Adrenal gland (tissue), 12 donors: Measurements from ENCODE around the gene SNRNP200. TPM values are rescaled to one million over a fixed set of nuclear protein-coding genes. Genes with fewer than 3 reads are reported as not detected.

Experiments used
- DNase-seq, 7 donors: peaks; one replicate each; pipeline ENCODE4 v3.0.0-alpha.2; 2019 to 2020
- H3K27ac ChIP-seq, 5 donors: fragments of 200-600 bp; sonication (generic) in 4 of 5; 1 replicate in 3 of 5; 2 replicates in 2 of 5; pipeline versions ENCODE4 v1.5.1 to v1.8.0; 2016 to 2020; ENCODE audit warnings: mild to moderate bottlenecking in 1 of 5
- H3K27me3 ChIP-seq: fragments of 200-600 bp; 2 replicates; pipeline ENCODE4 v1.8.0; 2021
- H3K36me3 ChIP-seq, 2 donors: fragments of 200-600 bp; replicated peaks in 1 of 2; 1 replicate in 1 of 2; 2 replicates in 1 of 2; pipeline versions ENCODE4 v1.5.1 to v1.8.0; 2018 to 2022
- H3K4me1 ChIP-seq, 2 donors: fragments of 200-600 bp; replicated peaks in 1 of 2; 1 replicate in 1 of 2; 2 replicates in 1 of 2; pipeline versions ENCODE4 v1.5.1 to v1.8.0; 2018 to 2021
- H3K4me3 ChIP-seq, 4 donors: fragments of 200-600 bp; sonication (generic) in 3 of 4; one replicate each; pipeline ENCODE4 v1.5.1; 2016 to 2018
- H3K9me3 ChIP-seq, 3 donors: fragments of 200-600 bp; sonication (generic) in 1 of 3; replicated peaks in 1 of 3; 1 replicate in 2 of 3; 2 replicates in 1 of 3; pipeline versions ENCODE4 v1.5.1 to v1.8.0; 2016 to 2021
- POLR2A ChIP-seq, 2 donors: fragments of 450-650 bp; IDR thresholded peaks; one replicate each; pipeline ENCODE4 v1.6.1; 2017; ENCODE audit warnings: antibody characterized with exemption in 2 of 2, mild to moderate bottlenecking in 2 of 2, moderate library complexity in 1 of 2
- WGBS, 4 donors: extraction: QIAGEN DNeasy Blood & Tissue Kit in 2 of 4; methylation state at CpG; one replicate each; pipeline versions ENCODE4 v1.1.5 to v1.1.7; 2013 to 2017; 5-methylcytosine and 5-hydroxymethylcytosine counted together
- intact Hi-C, 2 donors: fragments of 100-400 bp; cut with DNase I; formaldehyde crosslinking; loops; one replicate each; pipeline versions ENCODE4 v1.14.1 to v1.15.0; 2022 to 2023
- polyA plus RNA-seq, 3 donors: library from polyadenylated mRNA; stranded (reverse); fragments of 200-250 nt in 2 of 3; fragments of 350-450 nt in 1 of 3; fragmentation: Illumina TruSeq in 1 of 3; extraction: RNeasy Lipid Tissue Mini Kit (QIAGEN cat#74804) in 1 of 3; gene quantifications; one replicate each; pipeline ENCODE4 v1.2.3, GENCODE V29; 2013 to 2014
- total RNA-seq, 9 donors: library from RNA; depleted of rRNA in 4 of 9; stranded (reverse); fragments of >200 nt in 4 of 9; fragments of 120-200 nt in 1 of 9; fragmentation: NEBNext Ultra II Directional in 1 of 9; extraction: Animal tissue kit (Norgen Biotek cat#: 25700) in 1 of 9; gene quantifications; one replicate each; pipeline versions ENCODE4 v1.1.0 to v1.2.4, GENCODE V29; 2013 to 2023
- TF ChIP-seq, protein P1 (sequence below), 6 experiments: fragments of 450-650 bp in 4 of 6; fragments of 200-600 bp in 2 of 6; sonication (generic) in 1 of 6; IDR thresholded peaks; 1 replicate in 5 of 6; 2 replicates in 1 of 6; pipeline versions ENCODE4 v1.5.1 to v1.8.0; 2016 to 2021; ENCODE audit warnings: antibody characterized with exemption in 6 of 6, mild to moderate bottlenecking in 2 of 6, moderate library complexity in 1 of 6
- donor health status: healthy with polysubstance abuse.
- donor health status: Bipolar disorder and iron deficiency.
- donor health status: DM: yes; HTN: yes; CAD: no.
- donor health status: DM: no; HTN: no; CAD: no.
- donor health status: DM: no; HTN: no; CAD: no.
- donor health status: DM: yes; HTN: yes; CAD: no.

The SNRNP200 gene
- total and polyA plus RNA-seq, 12 donors = 50.4 to 117 (median 96.1) TPM

DNA sequence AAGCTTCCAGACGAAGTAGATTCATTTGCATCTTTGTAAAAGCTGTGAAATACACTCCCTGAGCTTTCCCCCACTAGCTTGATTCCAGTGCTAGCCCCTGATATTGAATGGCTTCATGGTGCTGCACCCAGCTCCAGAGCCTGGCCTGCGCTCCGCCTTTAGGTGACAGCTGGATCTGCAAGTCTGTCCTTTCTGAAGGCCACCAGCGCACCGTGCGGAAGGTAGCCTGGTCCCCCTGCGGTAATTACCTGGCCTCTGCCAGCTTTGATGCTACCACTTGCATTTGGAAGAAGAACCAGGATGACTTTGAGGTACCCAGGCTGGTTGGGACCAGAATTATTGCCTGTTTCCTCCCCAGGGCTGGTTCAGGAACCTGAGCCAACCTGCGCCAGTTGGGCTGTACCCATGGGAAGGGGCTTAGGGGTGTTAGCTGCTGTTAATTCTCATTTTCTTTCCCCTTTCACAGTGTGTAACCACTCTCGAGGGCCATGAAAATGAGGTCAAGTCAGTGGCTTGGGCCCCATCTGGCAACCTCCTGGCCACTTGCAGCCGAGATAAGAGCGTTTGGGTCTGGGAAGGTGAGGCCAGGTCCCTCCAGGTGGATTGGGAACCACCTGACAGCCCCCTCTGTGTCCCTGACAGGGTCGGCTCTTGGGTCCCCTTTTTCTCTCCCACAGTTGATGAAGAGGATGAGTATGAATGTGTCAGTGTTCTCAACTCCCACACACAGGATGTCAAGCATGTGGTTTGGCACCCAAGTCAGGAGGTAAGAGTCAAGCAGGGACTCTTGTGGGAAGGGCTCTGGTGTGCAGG is 38.0 kb downstream of the SNRNP200 start:
- intact Hi-C loops = loop anchor here in 1 of 2 donors (10.0 kb wide), 1 partner anchor 123 kb away; the partner anchor contains the start of gene DUSP2
- Histone ChIP-seq H3K9me3 (no peaks in the 10 kb centered on the region), H3K27ac (peak overlapping the region in 1 of 5 donors; percentile 93), H3K27me3 (no peaks in the 10 kb centered on the region), H3K36me3 (peaks cover 0 to 55% of the 10 kb centered on the region in 2 donors), H3K4me1 (peaks cover 17 to 36% of the 10 kb centered on the region in 2 donors), H3K4me3 (no peak overlapping the region)
- 51 to 56% (median 53%) methylated on average over 7 to 12 of the region's 12 CpGs for WGBS, 4 donors
- no peak for TF ChIP-seq POLR2A (IDR thresholded peaks at IDR 0.05)
- TF ChIP-seq, protein P1, sequence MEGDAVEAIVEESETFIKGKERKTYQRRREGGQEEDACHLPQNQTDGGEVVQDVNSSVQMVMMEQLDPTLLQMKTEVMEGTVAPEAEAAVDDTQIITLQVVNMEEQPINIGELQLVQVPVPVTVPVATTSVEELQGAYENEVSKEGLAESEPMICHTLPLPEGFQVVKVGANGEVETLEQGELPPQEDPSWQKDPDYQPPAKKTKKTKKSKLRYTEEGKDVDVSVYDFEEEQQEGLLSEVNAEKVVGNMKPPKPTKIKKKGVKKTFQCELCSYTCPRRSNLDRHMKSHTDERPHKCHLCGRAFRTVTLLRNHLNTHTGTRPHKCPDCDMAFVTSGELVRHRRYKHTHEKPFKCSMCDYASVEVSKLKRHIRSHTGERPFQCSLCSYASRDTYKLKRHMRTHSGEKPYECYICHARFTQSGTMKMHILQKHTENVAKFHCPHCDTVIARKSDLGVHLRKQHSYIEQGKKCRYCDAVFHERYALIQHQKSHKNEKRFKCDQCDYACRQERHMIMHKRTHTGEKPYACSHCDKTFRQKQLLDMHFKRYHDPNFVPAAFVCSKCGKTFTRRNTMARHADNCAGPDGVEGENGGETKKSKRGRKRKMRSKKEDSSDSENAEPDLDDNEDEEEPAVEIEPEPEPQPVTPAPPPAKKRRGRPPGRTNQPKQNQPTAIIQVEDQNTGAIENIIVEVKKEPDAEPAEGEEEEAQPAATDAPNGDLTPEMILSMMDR (IDR thresholded peaks at IDR 0.05) = peak in 3 of 6 experiments; percentile 10 to 40 (median 16)
- peak in 2 of 7 donors; percentile 51 to 68 for DNase-seq

DNA sequence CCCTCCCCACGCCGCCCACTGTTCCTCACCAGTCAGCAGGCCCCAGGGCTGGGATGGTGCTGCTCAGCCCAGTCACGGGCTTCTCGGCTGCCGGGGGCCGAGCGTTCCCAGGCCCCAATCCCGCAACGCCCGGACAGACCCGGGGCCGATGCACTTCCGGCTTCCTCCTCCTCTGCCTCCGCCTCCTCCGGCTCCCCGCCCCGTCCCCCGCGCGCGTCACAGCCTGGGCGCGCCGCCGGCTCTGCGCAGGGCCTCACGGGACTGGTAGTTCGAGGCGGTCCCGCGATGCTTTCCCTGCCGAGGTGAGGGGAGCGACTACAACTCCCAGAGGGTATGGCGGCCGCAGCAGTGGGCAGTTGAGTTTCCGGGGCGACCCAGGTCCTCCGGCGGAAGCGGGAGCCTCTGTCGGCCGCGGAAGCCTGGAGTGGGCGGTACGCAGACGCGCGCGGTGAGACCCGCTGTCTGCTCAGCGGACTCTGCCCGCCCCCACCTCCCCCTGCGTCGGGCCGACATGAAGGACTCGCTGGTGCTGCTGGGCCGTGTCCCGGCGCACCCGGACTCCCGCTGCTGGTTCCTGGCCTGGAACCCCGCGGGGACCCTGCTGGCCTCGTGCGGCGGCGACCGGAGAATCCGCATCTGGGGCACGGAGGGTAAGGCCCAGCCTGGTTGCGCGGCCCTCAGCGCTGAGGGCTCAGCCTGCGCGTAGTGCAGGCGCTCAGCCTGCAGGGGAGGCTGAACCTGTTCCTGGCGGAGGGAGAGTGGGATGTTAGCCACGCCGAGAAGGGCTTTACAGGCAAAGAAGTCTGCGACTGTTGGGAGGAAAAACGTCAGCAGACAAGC is 39.3 kb downstream of the SNRNP200 start, which contains the start of the genes CIAO1 and TMEM127:
Gene CIAO1, plus strand, starts transcription at position 386 of the 840 bp plus-strand sequence. Its CDS starts 126 bp downstream, at position 512.
Gene TMEM127, minus strand, starts transcription at position 158 of the 840 bp plus-strand sequence. CDS start 616 bp downstream, outside the sequence.
- Histone ChIP-seq H3K9me3 (no peaks in the 10 kb centered on the region), H3K27me3 (no peaks in the 10 kb centered on the region), H3K27ac (peak within 1 kb of the TSS; percentile 48 to 99 (median 94)), H3K36me3 (peaks cover 0 to 50% of the 10 kb centered on the region in 2 donors), H3K4me1 (peaks cover 25 to 47% of the 10 kb centered on the region in 2 donors), H3K4me3 (peak within 1 kb of the TSS; percentile 36 to 97 (median 80))
- peak; percentile 99 for DNase-seq
- WGBS, 4 donors = 0 to 1% (median 0%) methylated on average over 18 to 81 of the region's 81 CpGs
- peak; percentile 66 to 89 for TF ChIP-seq POLR2A (IDR thresholded peaks at IDR 0.05)
- TF ChIP-seq, protein P1 (IDR thresholded peaks at IDR 0.05) = peak in 5 of 6 experiments; percentile 12 to 59 (median 48)
- intact Hi-C loops = loop anchor here in 1 of 2 donors (10.0 kb wide), 1 partner anchor 121 kb away; the partner anchor contains the start of gene DUSP2

DNA sequence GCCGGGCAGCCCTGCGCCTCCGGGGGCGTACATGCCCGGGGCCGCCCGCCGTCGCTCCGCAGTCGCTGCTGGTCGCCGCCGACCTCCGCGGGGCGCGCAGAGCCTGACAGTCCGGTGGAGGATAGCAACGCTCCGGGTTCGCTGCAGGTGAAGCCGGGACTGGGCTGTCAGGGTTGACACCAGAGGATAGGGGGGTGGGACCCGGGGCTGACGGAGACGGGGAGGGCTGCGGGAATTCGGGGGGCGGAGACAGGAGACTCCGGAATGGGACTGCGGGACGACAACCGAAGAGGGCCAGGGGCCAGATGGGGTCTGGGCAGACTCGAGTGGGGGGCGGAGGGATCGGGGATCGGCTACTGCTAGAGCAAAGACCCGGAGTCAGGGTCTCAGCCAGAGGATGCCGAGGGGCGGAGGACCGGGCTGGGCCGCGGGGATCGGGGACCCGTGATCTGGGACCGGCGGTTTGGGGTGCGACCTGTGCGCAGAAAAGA is 40.0 kb downstream of the SNRNP200 start:
- Histone ChIP-seq H3K9me3 (no peaks in the 10 kb centered on the region), H3K27ac (peak overlapping the region in 4 of 5 donors; percentile 93 to 99 (median 95)), H3K4me3 (peak overlapping the region; percentile 3 to 97 (median 80)), H3K27me3 (no peaks in the 10 kb centered on the region), H3K4me1 (peaks cover 31 to 54% of the 10 kb centered on the region in 2 donors), H3K36me3 (peaks cover 0 to 46% of the 10 kb centered on the region in 2 donors)
- WGBS, 4 donors = 0 to 1% (median 0%) methylated on average over 11 to 49 of the region's 49 CpGs; no CpG with 5 or more reads in 1 of the 4 donors
- DNase-seq = peak; percentile 62 to 82 (median 70)
- intact Hi-C loops = loop anchor here in 1 of 2 donors (10.0 kb wide), 1 partner anchor 121 kb away; the partner anchor contains the start of gene DUSP2
- TF ChIP-seq POLR2A (IDR thresholded peaks at IDR 0.05) = no peak
- TF ChIP-seq, protein P1 (IDR thresholded peaks at IDR 0.05) = peak in 1 of 6 experiments; percentile 8
